MCF 10A (cell line): ENCODE data around the gene SLC30A1. TPM values are rescaled to one million over a fixed set of nuclear protein-coding genes. Genes with fewer than 3 reads are reported as not detected.
A peak's percentile ranks its signal among the peaks of the same experiment; 100 is the strongest.

ENCODE experiments used
- BruUV-seq: library from RNA; stranded (reverse); fragments of 400-500 nt; replicated peaks from 2 replicates; lab custom pipeline; 2021; lab: Mats Ljungman, UMichigan
- CTCF ChIA-PET: fragments of 300-600 bp; sonication (Branson Sonifier 250); formaldehyde crosslinking; extraction: SDS; loops from one replicate; lab custom pipeline; 2021; ENCODE audit warnings: antibody characterized with exemption, inconsistent platforms; lab: Yijun Ruan, JAX
- POLR2A ChIA-PET: fragments of 300-600, 350-650 bp; sonication (Branson Sonifier 250); formaldehyde crosslinking; extraction: SDS; loops from one replicate; lab custom pipeline; 2020; ENCODE audit warnings: antibody characterized with exemption, inconsistent platforms; lab: Yijun Ruan, JAX
- DNase-seq: peaks from one replicate; pipeline ENCODE4 v3.0.0-alpha.2; 2018; ENCODE audit not compliant: unreplicated experiment
- H3K27ac Mint-ChIP-seq: one replicate; pipeline ENCODE4 v1.8.0; 2022; ENCODE audit warnings: mild to moderate bottlenecking, low read depth, mixed read lengths; ENCODE audit not compliant: unreplicated experiment
- H3K27me3 Mint-ChIP-seq: one replicate; pipeline ENCODE4 v1.8.0; 2022; ENCODE audit warnings: mixed read lengths; ENCODE audit not compliant: insufficient read depth, unreplicated experiment
- H3K36me3 Mint-ChIP-seq: one replicate; pipeline ENCODE4 v1.8.0; 2022; ENCODE audit warnings: mild to moderate bottlenecking, moderate library complexity, mixed read lengths; ENCODE audit not compliant: insufficient read depth, unreplicated experiment
- H3K4me1 Mint-ChIP-seq: one replicate; pipeline ENCODE4 v1.8.0; 2022; ENCODE audit warnings: mixed read lengths; ENCODE audit not compliant: insufficient read depth, unreplicated experiment
- H3K4me3 Mint-ChIP-seq: one replicate; pipeline ENCODE4 v1.8.0; 2022; ENCODE audit warnings: mild to moderate bottlenecking, moderate library complexity, mixed read lengths; ENCODE audit not compliant: unreplicated experiment
- H3K9me3 Mint-ChIP-seq: one replicate; pipeline ENCODE4 v1.8.0; 2022; ENCODE audit warnings: mixed read lengths; ENCODE audit not compliant: unreplicated experiment
- intact Hi-C: fragments of 100-400 bp; cut with micrococcal nuclease; formaldehyde crosslinking; loops from 2 replicates; pipeline ENCODE4 v1.14.1; 2022
- total RNA-seq: library from RNA; stranded (reverse); gene quantifications from 2 replicates; pipeline ENCODE4 v1.2.3, GENCODE V29; 2022
- TF ChIP-seq, protein P1 (sequence below): fragments of 200-600 bp; IDR thresholded peaks from one replicate; pipeline ENCODE4 v1.8.0; 2022; ENCODE audit warnings: antibody characterized with exemption, mild to moderate bottlenecking; ENCODE audit not compliant: unreplicated experiment

SLC30A1 gene
- total RNA-seq, 1 experiment from 2014 or later, result 94.1 TPM

GRCh38 chr1:211549092-211549711, 29.8 kb downstream of the SLC30A1 start:
- H3K27ac Mint-ChIP-seq, result no peak overlapping the region
- no TSS peak for BruUV-seq
- intact Hi-C loops, result no loop called here
- H3K4me3 Mint-ChIP-seq, result no peak overlapping the region
- peak; percentile 31 for DNase-seq
- H3K4me1 Mint-ChIP-seq, result peaks cover 17% of the 10 kb centered on the region
- POLR2A ChIA-PET, result interaction anchor here (0.9 to 1.8 kb wide), 6 partner anchors 12 to 116 kb away, joined by 3 to 5 read pairs (median 4); no protein-coding TSS in a partner anchor
- no peaks in the 10 kb centered on the region for H3K36me3 Mint-ChIP-seq
- TF ChIP-seq, protein P1, sequence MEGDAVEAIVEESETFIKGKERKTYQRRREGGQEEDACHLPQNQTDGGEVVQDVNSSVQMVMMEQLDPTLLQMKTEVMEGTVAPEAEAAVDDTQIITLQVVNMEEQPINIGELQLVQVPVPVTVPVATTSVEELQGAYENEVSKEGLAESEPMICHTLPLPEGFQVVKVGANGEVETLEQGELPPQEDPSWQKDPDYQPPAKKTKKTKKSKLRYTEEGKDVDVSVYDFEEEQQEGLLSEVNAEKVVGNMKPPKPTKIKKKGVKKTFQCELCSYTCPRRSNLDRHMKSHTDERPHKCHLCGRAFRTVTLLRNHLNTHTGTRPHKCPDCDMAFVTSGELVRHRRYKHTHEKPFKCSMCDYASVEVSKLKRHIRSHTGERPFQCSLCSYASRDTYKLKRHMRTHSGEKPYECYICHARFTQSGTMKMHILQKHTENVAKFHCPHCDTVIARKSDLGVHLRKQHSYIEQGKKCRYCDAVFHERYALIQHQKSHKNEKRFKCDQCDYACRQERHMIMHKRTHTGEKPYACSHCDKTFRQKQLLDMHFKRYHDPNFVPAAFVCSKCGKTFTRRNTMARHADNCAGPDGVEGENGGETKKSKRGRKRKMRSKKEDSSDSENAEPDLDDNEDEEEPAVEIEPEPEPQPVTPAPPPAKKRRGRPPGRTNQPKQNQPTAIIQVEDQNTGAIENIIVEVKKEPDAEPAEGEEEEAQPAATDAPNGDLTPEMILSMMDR, result no peak
- H3K9me3 Mint-ChIP-seq, result no peaks in the 10 kb centered on the region
- H3K27me3 Mint-ChIP-seq, result no peaks in the 10 kb centered on the region
- CTCF ChIA-PET, result interaction anchor here (0.6 to 6.1 kb wide), 8 partner anchors 18 to 361 kb away, joined by 3 to 58 read pairs (median 4); no protein-coding TSS in a partner anchor

DNA sequence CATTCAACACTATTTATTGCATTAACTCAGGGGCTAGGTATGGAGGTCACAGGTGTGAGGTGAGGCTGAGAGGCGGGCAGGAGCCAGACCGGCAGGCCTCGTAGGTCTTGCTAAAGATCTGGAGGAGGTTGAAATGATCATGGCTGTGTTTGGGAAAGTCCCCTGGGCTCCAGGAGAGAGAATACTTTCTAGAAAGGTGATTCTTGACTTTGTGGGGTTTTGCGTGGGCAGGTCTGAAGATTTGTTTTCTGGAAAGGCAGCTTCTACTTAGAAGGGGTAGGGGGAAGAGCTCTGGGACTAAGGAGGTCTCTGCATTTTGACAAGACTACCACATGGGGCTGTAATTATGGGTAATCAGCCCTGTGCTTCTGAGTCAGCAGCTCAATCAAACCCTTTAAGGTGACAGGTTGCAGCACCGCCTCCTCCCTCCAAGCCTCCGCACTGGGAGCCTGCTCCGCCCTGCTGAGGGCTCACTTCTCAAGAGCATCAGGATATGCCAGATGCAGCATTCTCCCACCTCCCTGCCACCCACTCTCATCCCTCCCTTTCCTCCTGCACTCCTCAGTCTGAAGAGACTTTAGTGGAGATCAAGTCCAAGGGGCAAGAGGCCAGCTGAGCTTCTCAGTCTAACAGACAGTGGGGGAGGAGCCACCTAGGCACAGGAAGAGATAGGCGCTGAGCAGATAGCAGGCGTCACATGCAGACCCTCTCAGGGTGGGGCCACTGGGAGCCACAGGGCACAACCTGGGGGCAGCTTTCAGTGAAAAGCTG, 30.5 kb downstream of the SLC30A1 start:
- intact Hi-C loops, result no loop called here
- TF ChIP-seq, protein P1, result no peak
- Mint-ChIP-seq H3K4me3 (no peak overlapping the region), H3K4me1 (peaks cover 14% of the 10 kb centered on the region), H3K27me3 (no peaks in the 10 kb centered on the region), H3K36me3 (no peaks in the 10 kb centered on the region), H3K27ac (no peak overlapping the region), H3K9me3 (no peaks in the 10 kb centered on the region)
- peak; percentile 45 for DNase-seq
- POLR2A ChIA-PET, result interaction anchor here (0.9 to 1.8 kb wide), 6 partner anchors 11 to 117 kb away, joined by 3 to 5 read pairs (median 4); no protein-coding TSS in a partner anchor
- BruUV-seq, result no TSS peak
- CTCF ChIA-PET, result interaction anchor here (0.6 to 6.1 kb wide), 8 partner anchors 17 to 361 kb away, joined by 3 to 58 read pairs (median 4); no protein-coding TSS in a partner anchor

DNA sequence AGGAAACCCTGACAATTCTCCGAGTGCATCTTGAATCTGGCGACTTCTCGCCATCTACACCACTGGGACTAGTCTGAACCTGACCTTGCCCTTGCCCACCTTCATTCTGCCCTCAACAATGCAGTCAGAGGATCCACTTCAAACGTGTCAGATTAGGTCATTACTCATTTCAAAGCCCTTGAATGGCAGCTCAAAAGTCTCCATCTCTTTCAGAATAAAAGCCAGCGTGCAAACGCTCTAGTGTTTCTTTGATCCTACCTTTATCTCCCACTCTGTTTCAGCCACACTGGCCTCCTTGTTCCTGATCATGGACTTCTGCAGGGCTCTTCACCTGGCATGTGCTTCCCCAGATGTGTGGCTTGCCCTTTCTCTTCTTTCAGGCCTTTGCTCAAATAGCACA, 31.3 kb downstream of the SLC30A1 start:
- TF ChIP-seq, protein P1, result no peak
- H3K27me3 Mint-ChIP-seq, result no peaks in the 10 kb centered on the region
- no TSS peak for BruUV-seq
- peaks cover 14% of the 10 kb centered on the region for H3K4me1 Mint-ChIP-seq
- no peak overlapping the region for H3K4me3 Mint-ChIP-seq
- POLR2A ChIA-PET, result interaction anchor here (1.5 kb wide), 1 partner anchor 55 kb away, joined by 4 read pairs; no protein-coding TSS in a partner anchor
- DNase-seq, result no peak
- no peaks in the 10 kb centered on the region for H3K36me3 Mint-ChIP-seq
- CTCF ChIA-PET, result interaction anchor here (0.6 to 6.1 kb wide), 4 partner anchors 24 to 106 kb away, joined by 3 to 58 read pairs (median 3); no protein-coding TSS in a partner anchor
- intact Hi-C loops, result no loop called here
- no peaks in the 10 kb centered on the region for H3K9me3 Mint-ChIP-seq
- H3K27ac Mint-ChIP-seq, result no peak overlapping the region

- TF ChIP-seq, protein P1, result no peak
- POLR2A ChIA-PET, result interaction anchor here (1.6 kb wide), 1 partner anchor 102 kb away, joined by 5 read pairs; no protein-coding TSS in a partner anchor
- peaks cover 3% of the 10 kb centered on the region for H3K9me3 Mint-ChIP-seq
- no TSS peak for BruUV-seq
- H3K27ac Mint-ChIP-seq, result no peak overlapping the region
- no peaks in the 10 kb centered on the region for H3K36me3 Mint-ChIP-seq
- DNase-seq, result no peak
- no peak overlapping the region for H3K4me3 Mint-ChIP-seq
- no peaks in the 10 kb centered on the region for H3K27me3 Mint-ChIP-seq
- peaks cover 4% of the 10 kb centered on the region for H3K4me1 Mint-ChIP-seq
- CTCF ChIA-PET, result interaction anchor here (0.6 to 6.9 kb wide), 4 partner anchors 29 to 1729 kb away, joined by 3 to 61 read pairs (median 3); no protein-coding TSS in a partner anchor
- intact Hi-C loops, result no loop called here
Observed at GRCh38 chr1:211546543-211546942, 32.4 kb downstream of the SLC30A1 start.
